GM19468 (cell line): ENCODE measurements around the gene MYOC.
"Not testable (repeated sequence)": the region's sequence is repeated elsewhere in the genome, so short reads cannot be mapped to it uniquely, and the experiment has no call there.

Experiments used
- ATAC-seq: cut with Tn5 transposase; IDR thresholded peaks from one replicate; pipeline ENCODE4 v1.9.1; 2021; ENCODE audit warnings: mild to moderate bottlenecking, moderate library complexity, moderate number of reproducible peaks; ENCODE audit not compliant: unreplicated experiment; ENCODE audit errors: extremely low read depth

MYOC gene

DNA sequence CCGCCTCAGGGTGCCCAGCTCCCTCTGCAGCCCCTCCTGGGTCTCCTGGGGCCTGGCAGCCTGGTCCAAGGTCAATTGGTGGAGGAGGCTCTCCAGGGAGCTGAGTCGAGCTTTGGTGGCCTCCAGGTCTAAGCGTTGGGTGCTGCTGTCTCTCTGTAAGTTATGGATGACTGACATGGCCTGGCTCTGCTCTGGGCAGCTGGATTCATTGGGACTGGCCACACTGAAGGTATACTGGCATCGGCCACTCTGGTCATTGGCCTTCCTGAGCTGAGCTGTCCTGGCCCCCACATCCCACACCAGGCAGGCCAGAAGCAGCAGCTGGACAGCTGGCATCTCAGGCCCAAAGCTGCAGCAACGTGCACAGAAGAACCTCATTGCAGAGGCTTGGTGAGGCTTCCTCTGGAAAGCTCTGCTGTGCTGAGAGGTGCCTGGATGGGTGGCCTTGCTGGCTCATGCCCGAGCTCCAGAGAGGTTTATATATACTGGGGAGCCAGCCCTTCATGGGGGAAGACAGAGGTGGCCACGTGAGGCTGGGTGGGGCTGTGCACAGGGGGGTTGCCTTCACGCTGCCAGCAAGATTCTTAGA lies at the start of gene MYOC:
TSS of gene MYOC (minus strand) at position 455 of the 589 bp plus-strand sequence. CDS start at position 378, 77 bp downstream.
- ATAC-seq = no peak

DNA sequence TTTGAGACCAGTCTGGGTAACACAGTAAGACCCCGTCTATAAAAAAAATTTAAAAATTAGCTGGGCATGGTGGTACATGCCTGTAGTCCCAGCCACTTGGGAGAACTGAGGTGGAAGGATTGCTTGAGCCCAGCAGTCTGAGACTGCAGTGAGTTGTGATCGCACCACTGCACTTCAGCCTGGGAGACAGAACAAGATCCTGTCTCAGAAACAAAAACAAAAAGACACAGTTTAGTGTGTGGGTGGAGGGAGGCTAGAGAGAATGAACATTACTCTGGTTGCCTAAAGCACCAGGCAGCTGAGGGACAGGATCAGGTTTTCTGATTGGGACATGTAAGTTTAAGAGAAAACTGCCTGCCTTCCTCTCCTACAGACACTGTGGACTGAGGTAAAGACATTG lies 47.0 kb upstream of the MYOC start:
- no peak for ATAC-seq

DNA sequence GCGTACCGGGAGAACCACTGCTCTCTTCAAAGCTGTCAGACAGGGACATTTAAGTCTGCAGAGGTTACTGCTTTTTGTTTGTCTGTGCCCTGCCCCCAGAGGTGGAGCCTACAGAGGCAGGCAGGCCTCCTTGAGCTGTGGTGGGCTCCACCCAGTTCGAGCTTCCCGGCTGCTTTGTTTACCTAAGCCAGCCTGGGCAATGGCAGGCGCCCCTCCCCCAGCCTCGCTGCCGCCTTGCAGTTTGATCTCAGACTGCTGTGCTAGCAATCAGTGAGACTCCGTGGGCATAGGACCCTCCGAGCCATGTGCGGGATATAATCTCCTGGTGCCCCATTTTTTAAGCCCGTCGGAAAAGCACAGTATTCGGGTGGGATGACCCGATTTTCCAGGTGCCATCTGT lies 43.3 kb upstream of the MYOC start:
- not testable (repeated sequence) for ATAC-seq

DNA sequence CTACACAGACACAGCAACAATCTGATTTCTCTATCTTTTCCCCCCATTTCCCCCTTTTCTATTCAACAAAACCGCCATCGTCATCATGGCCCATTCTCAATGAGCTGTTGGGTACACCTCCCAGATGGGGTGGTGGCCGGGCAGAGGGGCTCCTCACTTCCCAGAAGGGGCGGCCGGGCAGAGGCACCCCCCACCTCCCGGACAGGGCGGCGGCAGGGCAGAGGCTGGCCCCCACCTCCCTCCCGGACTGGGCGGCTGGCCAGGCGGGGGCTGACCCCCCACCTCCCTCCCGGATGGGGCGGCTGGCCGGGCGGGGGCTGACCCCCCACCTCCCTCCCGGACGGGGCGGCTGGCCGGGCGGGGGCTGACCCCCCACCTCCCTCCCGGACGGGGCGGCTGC lies 41.1 kb upstream of the MYOC start:
- not testable (repeated sequence) for ATAC-seq

DNA sequence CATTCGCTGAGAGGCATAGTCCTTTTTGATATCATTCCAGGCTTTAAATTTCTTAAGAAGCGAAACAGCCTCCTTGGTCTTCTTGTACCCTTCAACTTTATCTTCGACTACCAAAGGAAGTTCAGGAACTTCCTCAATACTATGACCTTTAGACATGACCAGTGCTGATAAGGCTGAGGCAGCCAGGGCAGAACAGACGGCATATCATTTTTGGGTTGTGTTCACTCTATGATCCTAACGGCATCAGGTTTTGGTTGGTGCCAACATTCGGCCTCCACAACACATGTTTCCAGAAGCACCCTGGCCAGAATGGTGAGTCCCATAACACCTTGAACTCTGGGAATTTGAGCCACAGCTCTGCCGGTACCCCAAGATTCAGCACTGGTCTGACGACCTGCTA lies 31.4 kb upstream of the MYOC start:
- ATAC-seq = no peak

DNA sequence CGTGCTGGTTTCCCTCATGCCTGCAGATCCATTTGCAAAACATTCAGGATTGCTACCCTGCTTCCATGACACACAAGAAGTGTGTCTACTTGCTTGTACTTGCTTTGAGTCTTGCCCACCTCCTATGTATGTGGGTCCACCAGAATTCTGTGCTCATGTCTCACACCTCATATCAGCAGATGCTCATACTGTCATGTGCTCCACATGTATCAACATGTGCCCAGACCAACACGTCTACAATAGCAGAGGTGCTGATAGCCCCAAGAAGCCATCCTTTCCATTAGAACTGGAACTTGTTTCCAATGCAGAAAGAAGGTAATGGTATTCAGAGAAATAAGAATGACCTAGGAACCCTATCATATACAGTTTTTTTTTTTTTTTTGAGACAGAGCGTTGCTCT lies 27.9 kb upstream of the MYOC start:
- ATAC-seq = no peak

DNA sequence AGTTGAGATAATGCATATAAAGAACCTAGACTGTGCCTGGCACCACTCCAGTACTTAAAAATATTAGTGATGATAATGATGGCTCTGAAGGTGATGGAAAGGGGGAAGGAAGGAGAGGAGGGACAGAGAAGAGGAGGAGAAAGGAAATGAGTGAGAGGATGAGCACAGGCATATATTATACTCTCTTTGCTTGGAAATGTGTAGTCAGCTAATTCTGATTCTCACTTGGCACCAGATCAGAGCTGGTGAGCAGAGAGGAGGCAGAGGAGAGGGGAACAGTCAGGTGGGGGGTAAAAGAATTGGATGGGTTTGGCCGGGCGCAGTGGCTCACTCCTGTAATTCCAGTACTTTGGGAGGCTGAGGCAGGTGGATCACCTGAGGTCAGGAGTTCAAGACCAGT lies 24.3 kb upstream of the MYOC start:
- no peak for ATAC-seq

DNA sequence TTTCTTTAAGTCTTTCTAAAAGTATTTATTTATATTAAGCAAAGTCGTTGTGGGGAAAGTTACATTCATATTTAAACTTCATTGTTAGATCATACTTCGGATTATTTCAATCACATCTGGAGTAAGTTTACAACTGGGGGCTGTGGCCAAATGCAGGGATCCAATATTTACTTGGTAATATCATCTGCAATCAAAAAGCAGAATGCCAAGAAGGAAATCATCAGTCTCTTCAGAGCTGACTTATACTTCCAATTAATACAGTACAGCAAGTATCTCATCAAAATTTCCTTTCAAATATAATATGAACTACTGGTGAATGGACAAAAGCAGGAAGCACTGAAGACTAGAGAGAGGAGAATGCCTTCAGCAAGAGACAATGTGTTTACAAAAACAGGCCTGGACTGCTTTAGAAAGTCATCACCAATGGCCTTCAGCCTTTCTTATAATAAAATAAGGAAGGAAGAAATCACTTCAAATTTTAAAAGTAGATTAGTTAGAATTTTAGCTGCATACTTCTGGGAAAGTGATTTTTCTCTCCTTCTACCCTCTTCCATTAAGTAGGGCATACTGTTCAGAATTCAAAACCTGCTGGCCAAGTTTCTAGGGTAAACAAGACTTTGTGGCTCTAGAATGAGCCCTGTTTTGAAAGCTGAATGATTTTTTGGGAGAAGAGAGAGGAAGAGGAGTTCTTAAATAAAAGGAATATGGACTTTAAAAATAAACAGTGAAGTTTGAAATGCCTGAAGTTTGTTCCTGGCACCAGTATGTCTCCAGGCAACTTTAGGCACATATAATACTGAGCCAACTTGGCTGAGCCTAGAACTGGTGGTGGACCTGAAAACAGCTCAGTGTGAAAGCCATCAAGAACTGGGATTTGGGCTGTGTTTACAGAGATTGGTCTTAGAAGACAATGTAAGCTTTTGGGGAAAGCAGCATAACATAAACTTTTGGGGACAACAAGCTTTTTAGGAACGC lies 22.2 kb upstream of the MYOC start:
- no peak for ATAC-seq

DNA sequence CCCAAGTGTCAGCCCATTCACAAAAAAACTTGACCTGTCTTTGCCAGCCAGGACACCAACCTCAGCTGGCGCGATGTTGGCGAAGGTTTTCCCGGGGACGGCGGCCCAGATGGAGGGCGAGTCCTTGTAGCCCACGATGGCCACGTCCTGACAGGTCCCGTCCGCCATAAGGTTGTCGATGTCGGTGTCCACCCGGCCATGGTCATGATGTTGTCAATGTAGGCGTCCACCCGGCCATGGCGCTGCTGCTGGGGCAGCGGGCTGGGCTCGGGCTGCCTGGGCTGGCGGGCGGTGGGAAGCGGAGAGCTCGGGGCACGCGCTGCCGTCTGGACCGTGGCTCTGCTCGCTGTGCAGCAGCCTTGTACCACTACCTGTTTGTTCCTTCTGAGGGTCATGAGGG lies 18.3 kb upstream of the MYOC start:
- ATAC-seq = no peak

DNA sequence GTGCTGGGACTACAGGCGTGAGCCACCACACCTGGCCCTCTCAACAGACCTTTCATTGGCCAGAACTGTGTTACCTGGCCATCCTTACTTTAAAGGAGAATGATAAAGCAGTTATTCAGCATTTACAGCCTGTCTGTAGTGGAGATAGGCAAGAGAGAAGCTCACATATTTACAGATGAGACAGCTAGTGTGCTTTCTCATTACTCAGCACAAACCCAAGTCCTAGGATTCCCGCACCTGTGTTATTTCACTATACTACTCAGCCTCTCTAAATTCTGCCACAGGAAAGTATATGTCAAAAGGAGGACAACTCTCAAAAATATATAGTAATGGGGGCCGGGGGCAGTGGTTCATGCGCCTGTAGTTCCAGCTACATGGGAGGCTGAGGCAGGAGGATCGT lies 15.9 kb upstream of the MYOC start:
- ATAC-seq = no peak

DNA sequence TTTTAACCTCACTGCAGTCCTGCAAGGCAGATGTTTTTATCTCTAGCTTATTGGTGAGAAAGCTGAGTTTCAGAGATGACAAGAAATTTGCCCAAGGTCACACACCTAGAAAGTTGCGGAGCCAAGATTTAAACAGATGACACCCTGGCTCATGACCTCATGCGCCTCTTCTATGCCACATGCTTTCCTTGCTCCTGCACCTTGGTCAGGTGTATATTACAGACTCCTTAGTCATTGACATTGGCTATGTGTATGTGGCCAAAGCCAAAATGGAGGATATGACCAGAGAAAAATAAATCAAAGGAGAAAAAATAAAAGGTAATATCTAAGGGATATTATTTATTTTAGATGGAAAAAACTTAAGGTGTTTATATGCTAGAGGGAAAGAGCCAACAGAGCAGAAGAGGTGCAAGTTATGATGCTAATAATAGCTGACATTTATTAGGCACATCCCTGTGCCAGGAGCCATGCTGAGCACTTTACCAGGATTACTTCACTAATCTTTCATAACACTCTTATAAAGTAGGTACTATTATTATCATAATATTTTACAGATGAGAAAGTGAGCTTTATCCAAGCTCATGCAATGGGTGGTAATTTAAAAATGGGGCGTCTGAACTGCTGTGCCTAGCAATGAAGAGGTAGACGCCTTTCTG lies 13.8 kb upstream of the MYOC start:
- ATAC-seq = no peak

DNA sequence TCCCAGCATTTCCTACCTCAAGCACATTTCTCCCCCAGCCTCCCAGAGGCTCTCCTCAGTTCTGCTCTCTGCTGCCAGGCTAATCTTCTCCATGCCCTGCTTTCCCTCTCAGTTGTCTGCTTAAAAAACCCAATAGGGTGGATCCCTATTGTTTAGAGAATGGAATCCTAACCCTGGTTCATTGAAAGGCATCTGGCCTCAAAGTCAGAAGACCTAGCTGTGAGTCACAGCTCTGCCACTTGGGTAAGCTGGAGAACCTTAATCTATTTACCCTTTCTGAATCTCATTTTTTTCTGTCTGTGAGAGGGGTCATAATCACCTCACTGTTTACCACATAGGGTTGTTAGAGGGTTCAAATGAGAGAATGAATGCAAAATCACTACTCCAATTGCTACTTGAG lies 12.5 kb upstream of the MYOC start:
- no peak for ATAC-seq

DNA sequence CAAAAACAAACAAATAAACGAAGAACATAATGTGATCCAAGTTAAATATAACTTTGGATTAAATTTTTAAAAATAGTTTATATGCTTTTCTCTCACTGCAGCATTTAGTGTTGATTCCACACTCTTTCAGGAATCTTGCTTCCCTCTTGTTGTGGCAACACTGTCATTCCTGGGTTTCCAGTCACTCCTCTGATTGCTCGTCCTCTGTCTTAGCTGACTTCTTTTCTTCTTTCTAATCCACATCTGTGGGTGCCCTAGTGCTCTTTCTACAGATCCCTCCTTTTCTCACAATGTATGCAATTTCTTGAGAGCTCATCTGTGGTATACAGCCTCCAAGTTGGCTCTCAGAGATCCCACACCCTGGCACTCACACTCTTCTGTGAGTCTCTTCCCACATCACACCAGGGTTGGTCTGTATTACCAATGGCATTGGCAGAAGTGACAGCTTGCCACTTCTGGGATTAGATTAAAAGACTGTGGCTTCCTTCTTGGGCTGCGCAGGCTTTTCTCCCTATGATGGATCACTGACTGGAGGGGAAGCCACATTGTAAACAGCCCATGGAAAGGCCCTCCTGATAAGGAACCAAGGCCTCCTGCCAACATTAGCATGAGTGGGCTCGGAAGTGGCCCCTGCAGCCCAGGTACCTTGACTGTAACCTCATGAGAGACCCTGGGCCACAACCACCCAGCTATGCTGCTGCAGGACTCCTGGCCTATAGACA lies 11.5 kb upstream of the MYOC start:
- ATAC-seq = no peak

DNA sequence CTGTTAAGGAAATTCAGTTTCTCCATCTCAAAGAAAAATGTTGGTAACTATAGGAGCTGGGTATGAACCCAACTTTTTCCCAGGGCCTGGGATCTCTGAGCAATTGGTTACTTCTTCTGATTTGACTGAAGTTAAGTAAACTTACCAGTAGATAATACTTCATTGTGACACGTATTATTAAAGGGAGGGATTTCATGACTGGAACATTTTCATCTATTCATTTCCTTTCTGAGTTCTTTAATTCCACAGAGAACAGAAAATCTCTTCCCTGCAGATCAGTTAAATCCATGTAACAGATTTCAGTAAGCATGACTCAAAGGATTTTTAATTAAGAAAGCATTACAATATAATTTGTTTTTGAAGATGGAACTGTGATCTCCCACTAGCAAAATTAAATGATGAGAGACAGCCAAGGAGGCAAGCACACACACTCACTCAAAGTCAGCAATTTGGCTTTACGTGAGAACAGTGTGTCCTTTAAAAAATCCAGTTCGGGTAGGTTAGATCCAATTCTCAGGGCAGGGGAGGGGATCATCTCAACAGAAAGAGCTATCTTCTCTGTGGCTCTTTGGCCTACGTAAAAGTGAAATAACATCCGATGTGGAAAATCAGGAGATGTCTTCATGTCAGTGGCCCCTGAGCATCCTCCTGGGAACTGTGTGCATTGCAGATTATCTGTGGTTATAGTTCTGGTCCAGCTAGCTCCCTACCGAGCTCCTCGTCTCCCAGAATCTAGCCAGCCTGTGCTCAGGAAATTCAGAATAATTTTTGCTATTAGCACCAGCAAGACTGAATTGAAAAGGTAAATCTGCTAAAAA lies 10.8 kb upstream of the MYOC start:
- no peak for ATAC-seq

DNA sequence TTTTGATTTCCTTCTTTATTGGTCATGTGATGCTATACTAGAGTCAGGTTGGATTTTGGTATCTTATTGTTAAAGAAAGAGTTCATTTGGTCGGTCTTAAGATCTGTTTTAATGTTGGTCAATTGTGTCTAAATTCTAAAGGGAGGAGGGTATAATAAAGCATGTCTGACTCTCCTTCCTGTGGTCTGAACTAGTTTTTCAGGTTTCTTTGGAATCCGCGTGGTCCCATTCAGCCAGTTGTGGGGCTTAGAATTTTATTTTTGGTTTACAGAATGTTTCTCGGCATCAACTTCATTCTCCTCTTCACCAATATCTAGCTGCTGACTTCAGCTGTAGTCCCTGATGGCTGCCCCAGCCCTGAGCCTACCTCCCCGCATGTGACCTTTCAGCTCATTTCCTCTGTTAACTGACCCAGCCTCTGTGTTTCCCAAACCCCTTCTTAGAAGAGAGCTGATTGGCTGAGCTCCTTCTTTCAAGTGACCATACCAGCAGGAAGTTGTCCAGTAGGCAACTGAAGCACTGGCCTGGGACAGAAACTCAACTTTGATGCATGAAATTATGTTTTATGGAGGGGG lies 8.7 kb upstream of the MYOC start:
- ATAC-seq = no peak

DNA sequence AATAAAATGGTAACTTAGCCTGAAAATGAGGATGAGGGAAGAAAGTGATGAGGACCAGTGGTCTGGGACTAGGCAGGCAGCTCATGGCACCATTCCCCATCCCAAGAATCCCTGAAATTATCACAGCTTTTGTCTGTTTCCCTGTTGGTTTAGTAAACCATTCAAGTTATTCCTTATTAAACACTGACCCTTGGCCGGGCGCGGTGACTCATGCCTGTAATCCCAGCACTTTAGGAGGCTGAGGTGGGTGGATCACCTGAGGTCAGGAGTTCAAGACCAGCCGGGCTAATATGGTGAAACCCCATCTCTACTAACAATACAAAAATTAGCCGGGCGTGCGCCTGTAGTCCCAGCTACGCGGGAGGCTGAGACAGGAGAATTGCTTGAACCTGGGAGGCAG lies 3.7 kb upstream of the MYOC start:
- ATAC-seq = not testable (repeated sequence)

DNA sequence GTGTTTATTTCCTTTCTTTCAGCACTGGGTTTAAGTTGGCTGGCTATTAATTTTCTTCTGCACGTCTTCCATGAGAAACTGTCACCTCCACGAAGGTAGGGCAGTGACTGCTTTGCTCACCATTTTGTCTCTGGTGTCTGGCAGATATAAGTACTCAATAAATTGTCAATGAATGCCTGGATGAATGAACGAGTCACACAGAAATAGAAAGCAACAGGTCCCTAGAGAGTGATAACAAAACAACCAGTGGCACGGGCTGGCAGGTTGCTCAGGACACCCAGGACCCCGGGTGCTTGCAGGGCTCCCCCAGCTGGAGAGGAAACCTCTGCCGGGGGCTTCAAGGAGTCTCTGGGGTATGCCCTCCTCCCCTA lies 3.2 kb upstream of the MYOC start:
- ATAC-seq = no peak

DNA sequence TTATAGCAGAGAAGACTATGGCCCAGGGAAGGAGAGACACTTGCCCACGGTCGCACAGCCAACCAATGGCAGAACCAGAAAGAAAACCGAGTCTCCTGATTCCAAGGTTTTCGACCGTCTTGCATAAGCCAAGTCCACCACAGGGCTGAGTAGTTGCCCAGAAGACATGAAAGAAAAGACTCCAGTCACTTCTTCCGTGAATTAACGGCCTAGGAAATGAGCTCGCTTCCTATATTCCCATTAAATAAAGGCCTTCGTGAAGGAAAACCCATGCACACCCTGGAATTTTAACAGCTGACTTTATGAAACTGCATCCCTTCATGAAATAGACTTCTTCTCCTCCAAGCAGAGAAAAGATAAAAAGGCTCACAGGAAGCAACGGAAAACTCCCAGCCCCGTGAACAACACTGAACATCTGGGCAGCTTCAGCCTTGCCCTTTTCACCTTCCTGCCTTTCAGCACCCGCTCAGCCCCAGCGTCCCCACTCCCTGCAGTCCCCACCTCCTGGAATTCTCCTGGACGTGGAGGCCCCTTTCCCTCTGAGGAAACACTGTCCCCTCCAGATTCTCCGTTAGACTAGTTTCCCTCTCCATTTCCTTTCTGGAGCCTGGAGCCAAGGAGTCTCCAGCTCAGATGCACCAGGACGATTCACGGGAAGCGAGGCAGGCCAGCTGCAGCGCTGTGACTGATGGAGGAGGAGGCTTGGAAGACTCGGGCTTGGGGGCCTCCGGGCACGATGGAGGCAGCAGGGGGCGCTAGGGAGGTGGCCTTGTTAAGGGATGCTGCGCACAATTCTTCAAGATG lies 2.7 kb upstream of the MYOC start:
- no peak for ATAC-seq
